ENCODE measurements around the gene SCLY.
"Not testable (repeated sequence)": the region's sequence is repeated elsewhere in the genome, so short reads cannot be mapped to it uniquely, and the experiment has no call there.

Gene SCLY

DNA sequence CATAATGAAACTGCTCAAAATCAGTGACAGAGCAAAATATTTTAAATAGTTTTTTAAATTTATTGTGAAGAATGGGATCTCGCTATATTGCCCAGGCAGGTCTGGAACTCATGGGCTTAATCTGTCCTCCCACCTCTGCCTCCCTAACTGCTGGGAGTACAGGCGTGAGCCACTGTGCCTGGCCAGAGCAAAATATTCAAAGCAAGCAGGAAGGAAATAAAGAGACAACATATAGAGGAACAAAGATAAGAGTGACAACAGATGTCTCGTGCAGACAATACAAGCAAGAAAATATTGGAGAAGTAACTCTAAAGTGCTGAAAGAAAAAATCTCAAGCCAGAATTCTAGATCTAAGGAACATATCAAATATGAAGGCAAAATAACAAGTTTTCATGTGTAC lies 5.0 kb upstream of the SCLY start (continued):
- TF ChIP-seq CREB5 (CRISPR knock-in tag; IDR thresholded peaks at IDR 0.05; ENCODE audit: low read depth), result no peak
- TF ChIP-seq TOX (CRISPR knock-in tag; IDR thresholded peaks at IDR 0.05; ENCODE audit: borderline replicate concordance), result no peak
- TF ChIP-seq GLIS3 (CRISPR knock-in tag; IDR thresholded peaks at IDR 0.05), result no peak
- no peak for TF ChIP-seq ZNF8 (CRISPR knock-in tag; IDR thresholded peaks at IDR 0.05)
- TF ChIP-seq OSR1 (CRISPR knock-in tag; IDR thresholded peaks at IDR 0.05), result no peak
- TF ChIP-seq RARB (CRISPR knock-in tag; IDR thresholded peaks at IDR 0.05), result no peak
- no peak for TF ChIP-seq PPARA (CRISPR knock-in tag; IDR thresholded peaks at IDR 0.05; ENCODE audit: borderline replicate concordance)

GRCh38 chr2:238057696-238058575 lies 2.9 kb upstream of the SCLY start:
- not testable (repeated sequence) for ATAC-seq

DNA sequence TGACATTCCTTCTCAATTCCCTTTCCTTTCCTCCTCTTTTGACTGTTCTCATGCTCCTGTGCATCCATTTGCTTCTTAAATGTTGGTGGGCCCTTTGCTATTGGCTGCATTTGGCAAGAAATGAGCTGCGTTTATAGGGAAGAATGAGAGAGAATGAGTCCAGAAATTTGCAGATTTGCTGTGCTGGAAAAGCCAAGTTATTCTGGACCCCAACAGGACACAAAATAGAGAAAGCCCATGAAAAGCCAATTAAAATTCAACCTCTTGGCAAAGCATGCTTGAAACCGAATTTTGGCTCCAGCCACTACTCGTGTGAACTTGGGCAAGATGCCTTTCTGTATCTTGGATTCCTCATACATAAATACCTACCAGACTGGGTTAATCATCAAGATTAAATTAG lies 1.3 kb upstream of the SCLY start:
- TF ChIP-seq TCF4 (CRISPR knock-in tag; IDR thresholded peaks at IDR 0.05; ENCODE audit: borderline replicate concordance) (no peak), OSR1 (CRISPR knock-in tag; IDR thresholded peaks at IDR 0.05) (no peak), BACH2 (CRISPR knock-in tag; IDR thresholded peaks at IDR 0.05; ENCODE audit: borderline replicate concordance) (no peak), ESRRG (CRISPR knock-in tag; IDR thresholded peaks at IDR 0.05) (no peak), ZFP3 (CRISPR knock-in tag; IDR thresholded peaks at IDR 0.05) (no peak), ARNTL (CRISPR knock-in tag; IDR thresholded peaks at IDR 0.05; ENCODE audit: borderline replicate concordance, low read depth) (no peak), TOX (CRISPR knock-in tag; IDR thresholded peaks at IDR 0.05; ENCODE audit: borderline replicate concordance) (no peak), SNAI2 (CRISPR knock-in tag; IDR thresholded peaks at IDR 0.05) (no peak), RARB (CRISPR knock-in tag; IDR thresholded peaks at IDR 0.05) (no peak), GLIS3 (CRISPR knock-in tag; IDR thresholded peaks at IDR 0.05) (no peak)
- TF ChIP-seq, protein P1, sequence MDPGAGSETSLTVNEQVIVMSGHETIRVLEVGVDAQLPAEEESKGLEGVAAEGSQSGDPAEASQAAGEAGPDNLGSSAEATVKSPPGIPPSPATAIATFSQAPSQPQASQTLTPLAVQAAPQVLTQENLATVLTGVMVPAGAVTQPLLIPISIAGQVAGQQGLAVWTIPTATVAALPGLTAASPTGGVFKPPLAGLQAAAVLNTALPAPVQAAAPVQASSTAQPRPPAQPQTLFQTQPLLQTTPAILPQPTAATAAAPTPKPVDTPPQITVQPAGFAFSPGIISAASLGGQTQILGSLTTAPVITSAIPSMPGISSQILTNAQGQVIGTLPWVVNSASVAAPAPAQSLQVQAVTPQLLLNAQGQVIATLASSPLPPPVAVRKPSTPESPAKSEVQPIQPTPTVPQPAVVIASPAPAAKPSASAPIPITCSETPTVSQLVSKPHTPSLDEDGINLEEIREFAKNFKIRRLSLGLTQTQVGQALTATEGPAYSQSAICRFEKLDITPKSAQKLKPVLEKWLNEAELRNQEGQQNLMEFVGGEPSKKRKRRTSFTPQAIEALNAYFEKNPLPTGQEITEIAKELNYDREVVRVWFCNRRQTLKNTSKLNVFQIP (CRISPR knock-in tag; IDR thresholded peaks at IDR 0.05; ENCODE audit: borderline replicate concordance, low read depth), result no peak

GRCh38 chr2:238060096-238060541 lies 682 bp upstream of the SCLY start:
- ATAC-seq, result no peak
- TF ChIP-seq ZNF70 (CRISPR knock-in tag; IDR thresholded peaks at IDR 0.05) (0 out of 2 replicates have a peak, but pooled peaks have one; percentile 32), BACH2 (CRISPR knock-in tag; IDR thresholded peaks at IDR 0.05; ENCODE audit: borderline replicate concordance) (no peak)

More for the DNA sequence above, 1.3 kb upstream of the SCLY start:
- ATAC-seq, result no peak

GRCh38 chr2:238061315-238062202 lies 758 bp downstream of the SCLY start:
- ATAC-seq, result peak; percentile 37

More at GRCh38 chr2:238061315-238062202, 758 bp downstream of the SCLY start:
- TF ChIP-seq, protein P1 (CRISPR knock-in tag; IDR thresholded peaks at IDR 0.05; ENCODE audit: borderline replicate concordance, low read depth), result no peak

Data from SK-N-SH treated with all-trans-retinoic acid at 6 μM for 48 hours (cell line).